ENCODE measurements around the gene USP36. TPM values are rescaled to one million over a fixed set of nuclear protein-coding genes. Genes with fewer than 3 reads are reported as not detected.
"Not testable (repeated sequence)": the region's sequence is repeated elsewhere in the genome, so short reads cannot be mapped to it uniquely, and the experiment has no call there.

Gene USP36
- total and polyA plus RNA-seq, 8 donors: 29.2 to 53.7 (median 45.0) TPM

- Histone ChIP-seq H3K9me3 (no peaks in the 10 kb centered on the region), H3K27ac (peak overlapping the region; percentile 84 to 98), H3K27me3 (no peaks in the 10 kb centered on the region), H3K4me1 (peaks cover 41 to 92% of the 10 kb centered on the region in 2 donors), H3K4me3 (peak overlapping the region in 1 of 2 donors; percentile 22), H3K36me3 (no peaks in the 10 kb centered on the region)
- TF ChIP-seq CTCF (IDR thresholded peaks at IDR 0.05): no peak
- intact Hi-C loops (cut with DNase I): no loop called here
- DNase-seq (peak in 2 of 4 donors; percentile 82 to 93), ATAC-seq (peak; percentile 77)
These were observed 42.5 kb upstream of the USP36 start for GRCh38 chr17:78883089-78883532.

GRCh38 chr17:78882540-78883088 lies 42.0 kb upstream of the USP36 start:
- peaks cover 41 to 87% of the 10 kb centered on the region in 2 donors for H3K4me1 ChIP-seq
- no peaks in the 10 kb centered on the region for H3K9me3 ChIP-seq
- H3K36me3 ChIP-seq: no peaks in the 10 kb centered on the region
- H3K27me3 ChIP-seq: no peaks in the 10 kb centered on the region
- H3K27ac ChIP-seq: peak overlapping the region; percentile 84 to 98
- intact Hi-C loops (cut with DNase I): no loop called here
- DNase-seq (peak in 2 of 4 donors; percentile 56 to 90), ATAC-seq (peak; percentile 1)
- no peak for TF ChIP-seq CTCF (IDR thresholded peaks at IDR 0.05)
- H3K4me3 ChIP-seq: no peak overlapping the region

- DNase-seq: peak; percentile 60 to 83 (median 74)
- H3K4me3 ChIP-seq: peak overlapping the region in 1 of 2 donors; percentile 17
- no peak for ATAC-seq
- intact Hi-C loops (cut with DNase I): no loop called here
- no peak for TF ChIP-seq CTCF (IDR thresholded peaks at IDR 0.05)
- no peaks in the 10 kb centered on the region for H3K27me3 ChIP-seq
- peak overlapping the region; percentile 86 to 90 for H3K27ac ChIP-seq
- H3K36me3 ChIP-seq: no peaks in the 10 kb centered on the region
- H3K4me1 ChIP-seq: peaks cover 42 to 85% of the 10 kb centered on the region in 2 donors
- no peaks in the 10 kb centered on the region for H3K9me3 ChIP-seq
These were observed 39.1 kb upstream of the USP36 start for GRCh38 chr17:78879635-78880186.

- H3K27me3 ChIP-seq: no peaks in the 10 kb centered on the region
- H3K27ac ChIP-seq: peak overlapping the region; percentile 86 to 90
- peak overlapping the region in 1 of 2 donors; percentile 17 for H3K4me3 ChIP-seq
- TF ChIP-seq CTCF (IDR thresholded peaks at IDR 0.05): no peak
- no peaks in the 10 kb centered on the region for H3K36me3 ChIP-seq
- H3K9me3 ChIP-seq: no peaks in the 10 kb centered on the region
- no peak for ATAC-seq
- H3K4me1 ChIP-seq: peaks cover 35 to 80% of the 10 kb centered on the region in 2 donors
- DNase-seq: peak in 1 of 4 donors; percentile 57
- intact Hi-C loops (cut with DNase I): no loop called here
These were observed 38.4 kb upstream of the USP36 start for GRCh38 chr17:78878871-78879527.

- H3K27ac ChIP-seq: no peak overlapping the region
- intact Hi-C loops (cut with DNase I): no loop called here
- no peak for TF ChIP-seq CTCF (IDR thresholded peaks at IDR 0.05)
These were observed 37.6 kb upstream of the USP36 start for GRCh38 chr17:78878261-78878660.

GRCh38 chr17:78876954-78877517 lies 36.4 kb upstream of the USP36 start:
- H3K27ac ChIP-seq; DNase-seq; intact Hi-C loops (cut with DNase I); H3K9me3 ChIP-seq; H3K4me3 ChIP-seq; ATAC-seq; H3K27me3 ChIP-seq: not testable (repeated sequence)
- Histone ChIP-seq H3K36me3 (peaks cover 0 to 15% of the 10 kb centered on the region in 2 donors), H3K4me1 (peaks cover 19 to 66% of the 10 kb centered on the region in 2 donors)

More at GRCh38 chr17:78878261-78878660, 37.6 kb upstream of the USP36 start:
- Histone ChIP-seq H3K9me3 (no peaks in the 10 kb centered on the region), H3K27me3 (no peaks in the 10 kb centered on the region), H3K4me1 (peaks cover 28 to 73% of the 10 kb centered on the region in 2 donors), H3K4me3 (no peak overlapping the region), H3K36me3 (peaks cover 0 to 4% of the 10 kb centered on the region in 2 donors)
- DNase-seq (peak in 1 of 4 donors; percentile 71), ATAC-seq (no peak)

All from left lung (tissue), 10 donors.